Sciatic nerve (tissue), 2 donors: ENCODE results near the gene AAK1. TPM values are rescaled to one million over a fixed set of nuclear protein-coding genes. Genes with fewer than 3 reads are reported as not detected.
A peak's percentile ranks its signal among the peaks of the same experiment; 100 is the strongest.
"Not testable (repeated sequence)": the region's sequence is repeated elsewhere in the genome, so short reads cannot be mapped to it uniquely, and the experiment has no call there.

ENCODE experiments used
- ATAC-seq: fragments of 200-7000 bp; cut with Tn5 transposase; one replicate; pipeline ENCODE4 v1.9.1; 2020; ENCODE audit warnings: mild to moderate bottlenecking, moderate library complexity
- DNase-seq: peaks from one replicate; pipeline ENCODE4 v3.0.0-alpha.2; 2020; ENCODE audit warnings: low spot score
- intact Hi-C: fragments of 100-400 bp; cut with DNase I; formaldehyde crosslinking; loops from one replicate; pipeline ENCODE4 v1.14.2; 2022
- total RNA-seq: library from RNA; stranded (reverse); fragmentation: NEBNext Ultra II Directional; extraction: Animal tissue kit (Norgen Biotek cat#: 25700); gene quantifications from one replicate; pipeline ENCODE4 v1.2.1, GENCODE V29; 2021
- donor health status: DM: no; HTN: no; CAD: no.
- donor health status: DM: no; HTN: no; CAD: no.

The AAK1 gene
- total RNA-seq, 1 donor from 2014 or later = 82.4 TPM

GRCh38 chr2:69663860-69664259, 20.3 kb upstream of the AAK1 start:
- ATAC-seq (no peak), DNase-seq (no peak)
- intact Hi-C loops = no loop called here

GRCh38 chr2:69662547-69662946, 19.0 kb upstream of the AAK1 start:
- ATAC-seq, intact Hi-C loops, DNase-seq: not testable (repeated sequence)

DNA sequence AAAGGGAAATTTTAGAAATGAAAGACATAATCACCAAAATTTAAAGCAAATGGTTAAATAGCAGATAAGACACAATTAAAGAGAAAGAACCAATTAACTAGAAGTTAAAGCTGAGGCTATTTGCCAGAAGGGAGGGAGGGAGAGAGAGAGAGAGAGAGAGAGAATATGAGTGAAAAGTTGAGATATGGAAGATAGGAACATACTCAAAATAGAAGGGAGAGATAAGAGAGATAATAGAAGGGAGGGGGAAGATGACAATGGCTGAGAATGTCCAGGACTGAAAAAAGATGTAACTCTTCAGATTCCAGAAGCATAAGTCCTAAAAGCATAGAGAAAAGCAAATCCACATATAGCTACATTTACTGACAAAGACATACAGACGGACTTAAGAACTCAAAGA, 17.1 kb upstream of the AAK1 start:
- ATAC-seq (no peak), DNase-seq (no peak)
- intact Hi-C loops = no loop called here

DNA sequence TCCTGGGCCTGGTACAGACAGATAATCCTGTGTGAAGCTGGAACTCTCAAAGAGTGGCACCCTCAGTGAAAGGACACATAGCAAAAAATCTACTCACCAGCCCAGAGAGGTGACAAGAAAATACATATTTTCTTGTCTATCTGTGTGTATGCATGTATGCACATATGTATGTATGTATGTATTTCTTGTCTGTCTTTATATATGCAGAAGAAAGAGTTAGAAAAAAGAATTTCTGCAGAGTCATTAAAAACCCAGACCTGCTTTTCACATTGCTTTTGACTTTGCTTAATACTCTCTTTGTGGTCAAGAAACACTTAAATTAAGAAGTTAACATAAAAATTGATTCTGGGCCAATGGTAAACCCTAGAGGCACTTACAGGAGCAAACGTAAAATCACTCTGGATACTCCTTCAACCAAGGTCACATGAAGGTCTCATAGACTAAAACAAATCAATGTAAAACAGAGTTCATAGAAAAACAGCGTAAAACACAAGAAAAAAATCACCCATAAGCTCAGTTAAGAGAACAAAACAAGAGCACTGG, 16.5 kb upstream of the AAK1 start:
- ATAC-seq (no peak), DNase-seq (no peak)
- intact Hi-C loops = no loop called here

GRCh38 chr2:69659349-69659748, 15.8 kb upstream of the AAK1 start:
- intact Hi-C loops = no loop called here
- DNase-seq (no peak), ATAC-seq (no peak)

DNA sequence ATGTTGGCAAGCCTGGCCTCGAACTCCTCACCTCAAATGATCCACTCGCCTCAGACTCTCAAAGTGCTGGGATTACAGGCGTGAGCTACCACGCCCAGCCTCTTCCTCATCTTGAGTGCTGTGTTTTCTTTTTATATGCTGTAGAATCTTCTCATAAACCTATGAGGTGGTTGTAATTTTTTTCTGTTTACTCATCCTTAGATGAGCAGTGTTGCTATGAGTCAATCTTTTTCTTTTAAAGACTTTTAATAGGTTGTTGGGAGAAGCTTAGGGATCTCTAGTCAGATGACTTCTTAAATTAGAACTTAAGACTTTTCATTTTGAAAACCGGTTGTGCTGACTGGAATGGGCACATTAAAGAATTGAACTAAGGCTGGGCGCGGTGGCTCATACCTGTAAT, 8.7 kb upstream of the AAK1 start:
- intact Hi-C loops = no loop called here
- no peak for ATAC-seq
- no peak for DNase-seq

DNA sequence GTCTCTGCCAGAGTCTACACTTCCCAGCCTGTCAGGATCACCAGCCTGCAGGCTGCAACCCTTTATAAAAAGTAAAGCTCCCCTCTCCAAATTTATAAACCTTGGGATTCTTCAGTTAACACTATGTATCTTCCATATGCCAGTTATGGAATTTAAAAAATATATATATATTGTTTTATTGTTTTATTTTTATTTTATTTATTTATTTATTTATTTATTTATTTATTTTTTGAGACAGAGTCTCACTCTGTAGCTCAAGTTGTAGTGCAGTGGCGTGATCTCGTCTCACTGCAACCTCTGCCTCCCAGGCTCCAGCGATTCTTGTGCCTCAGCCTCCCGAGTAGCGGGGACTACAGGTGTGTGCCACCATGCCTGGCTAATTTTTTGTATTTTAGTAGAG, 3.7 kb upstream of the AAK1 start:
- intact Hi-C loops, ATAC-seq, DNase-seq: not testable (repeated sequence)

DNA sequence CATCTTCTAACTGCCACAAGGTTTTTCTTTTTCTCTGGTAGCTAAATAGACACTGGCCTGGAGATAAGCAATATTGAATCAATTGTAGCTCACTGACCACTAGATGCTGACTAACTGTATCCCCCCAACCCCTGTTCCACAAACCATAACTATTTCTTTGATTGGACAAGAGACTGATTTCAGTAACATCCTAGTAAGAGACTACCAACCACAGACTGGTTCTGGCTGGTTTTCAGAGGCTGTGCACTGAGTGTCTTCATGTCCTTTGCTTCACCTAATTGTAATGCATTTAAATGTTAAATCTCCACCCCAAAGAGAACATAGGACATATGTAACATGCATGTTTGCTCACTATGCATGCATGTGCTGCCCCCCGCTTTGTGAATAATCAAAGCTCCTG, 3.2 kb upstream of the AAK1 start:
- ATAC-seq (no peak), DNase-seq (no peak)
- intact Hi-C loops = no loop called here

DNA sequence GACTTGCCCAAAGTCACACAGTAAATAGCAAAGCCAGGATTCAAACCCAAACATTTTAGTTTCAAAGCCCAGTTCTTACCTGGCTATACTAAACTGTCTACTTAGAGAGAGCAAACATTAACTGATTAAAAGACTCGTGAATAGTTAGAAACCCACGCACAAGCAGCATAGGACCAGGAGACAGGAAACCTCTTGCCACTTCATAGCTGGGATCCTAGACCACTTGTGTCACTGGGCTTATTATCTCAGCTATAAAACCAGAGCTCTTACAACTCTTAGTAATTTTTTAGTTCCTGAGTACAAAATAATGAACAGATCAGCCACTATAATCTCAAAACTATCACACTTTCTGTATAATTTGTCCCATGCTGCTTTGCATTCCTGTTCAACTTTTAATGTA, 2.4 kb upstream of the AAK1 start:
- no peak for ATAC-seq
- DNase-seq = no peak
- intact Hi-C loops = no loop called here

DNA sequence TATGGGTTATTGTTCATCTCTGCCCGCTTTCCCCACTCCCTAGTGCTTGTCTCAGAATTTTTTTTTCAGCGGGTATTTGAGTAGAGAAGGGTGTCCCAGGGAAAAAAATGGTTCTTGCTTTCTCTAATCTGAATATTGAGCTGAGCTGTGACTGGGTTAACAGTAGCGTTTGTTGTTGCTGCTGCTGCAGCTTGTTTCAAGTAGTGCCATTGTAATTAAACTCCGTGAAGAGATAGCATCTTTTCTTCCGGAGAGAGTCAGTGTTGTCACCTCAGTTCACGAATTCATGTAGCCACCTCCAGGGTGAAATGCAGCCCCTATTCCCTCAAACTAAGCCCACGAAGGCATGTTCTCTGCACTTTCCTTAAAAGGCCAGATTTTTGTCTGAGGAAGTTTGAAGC, 1.5 kb upstream of the AAK1 start:
- no peak for DNase-seq
- no peak for ATAC-seq
- intact Hi-C loops = no loop called here

GRCh38 chr2:69644506-69644979, 1.0 kb upstream of the AAK1 start:
- intact Hi-C loops = no loop called here

DNA sequence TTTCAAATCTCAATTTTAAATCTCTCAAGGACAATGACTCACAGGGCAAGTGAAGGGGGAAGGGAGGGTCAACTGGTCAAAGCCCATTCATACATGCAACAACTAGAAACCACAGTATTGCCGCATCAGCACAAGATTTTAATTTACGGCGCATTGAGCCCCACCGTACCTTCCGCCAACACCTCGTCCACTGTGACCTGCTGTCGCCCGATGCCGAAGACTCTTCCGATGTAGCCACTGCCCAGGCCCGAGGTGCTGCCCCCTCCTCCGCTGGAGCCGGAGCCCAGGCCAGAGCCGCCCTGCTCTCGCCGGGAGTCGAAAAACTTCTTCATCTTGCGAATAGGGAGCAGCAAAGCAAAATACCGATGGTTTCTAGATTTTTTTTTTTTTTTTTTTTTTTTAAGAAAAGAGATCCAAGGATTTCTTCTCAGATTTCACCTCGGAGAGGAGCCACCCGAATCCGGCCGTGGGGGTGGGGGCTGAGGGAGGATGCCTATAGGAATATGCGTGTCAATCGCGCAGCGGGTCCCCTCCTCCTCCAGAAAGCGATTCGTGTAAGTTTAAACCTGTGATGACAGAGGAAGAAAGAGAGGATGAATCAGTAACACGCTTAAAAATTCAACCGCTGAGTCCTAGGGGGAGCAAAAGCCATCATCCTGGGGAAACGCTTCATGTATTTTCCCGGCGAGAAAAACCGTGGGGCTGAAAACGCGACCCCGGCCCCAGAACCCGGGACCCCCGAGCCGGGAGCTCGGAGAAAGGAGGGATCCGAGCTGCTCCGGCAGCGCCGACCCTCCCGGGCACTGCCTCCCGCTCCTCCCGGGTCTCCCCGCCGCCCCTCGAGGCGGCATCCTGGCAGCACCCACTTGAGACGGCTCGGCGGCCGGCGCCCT, 584 bp downstream of the AAK1 start:
- ATAC-seq (peak; percentile 29), DNase-seq (peak; percentile 79)
- intact Hi-C loops = no loop called here

More at GRCh38 chr2:69644506-69644979, 1.0 kb upstream of the AAK1 start:
- DNase-seq (no peak), ATAC-seq (peak; percentile 5)

DNA sequence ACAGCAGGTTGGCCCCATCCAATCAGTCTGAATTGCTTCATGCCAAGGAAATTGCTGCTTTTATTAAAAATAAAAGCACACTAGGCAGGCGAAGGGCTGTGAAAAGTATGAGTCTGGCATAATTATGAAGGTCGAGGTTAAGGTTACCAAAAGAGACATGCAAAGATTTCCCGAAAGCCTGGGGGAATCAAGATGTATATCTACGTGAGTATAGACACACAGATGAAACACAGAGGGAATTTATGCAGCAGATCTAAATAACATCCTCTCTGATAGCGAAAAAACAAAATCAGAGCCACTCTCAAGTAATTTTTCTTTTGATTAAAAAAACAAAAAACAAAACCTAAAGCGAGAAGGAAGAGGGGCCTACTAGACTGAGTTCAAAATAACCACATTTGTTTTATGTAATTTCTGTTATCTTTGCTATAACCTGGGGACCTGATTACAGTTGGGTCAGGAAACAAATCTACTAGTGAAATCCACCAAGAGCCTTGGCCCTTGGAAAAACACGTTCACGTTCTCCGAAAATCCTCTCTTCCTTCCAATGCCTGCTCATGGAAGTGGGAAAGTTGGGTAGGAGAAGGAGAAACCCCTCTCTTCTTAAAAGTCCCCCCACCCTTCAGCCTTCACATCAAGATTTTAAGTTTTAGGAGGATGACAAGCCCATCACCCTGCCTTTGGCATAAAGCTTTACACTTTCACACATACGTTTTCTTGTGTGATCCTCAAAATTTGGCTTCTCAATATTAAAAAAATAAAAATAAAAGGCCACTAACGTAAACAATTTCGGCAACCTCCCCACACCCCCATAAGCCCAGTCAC, 1.4 kb downstream of the AAK1 start:
- no peak for ATAC-seq
- no peak for DNase-seq

DNA sequence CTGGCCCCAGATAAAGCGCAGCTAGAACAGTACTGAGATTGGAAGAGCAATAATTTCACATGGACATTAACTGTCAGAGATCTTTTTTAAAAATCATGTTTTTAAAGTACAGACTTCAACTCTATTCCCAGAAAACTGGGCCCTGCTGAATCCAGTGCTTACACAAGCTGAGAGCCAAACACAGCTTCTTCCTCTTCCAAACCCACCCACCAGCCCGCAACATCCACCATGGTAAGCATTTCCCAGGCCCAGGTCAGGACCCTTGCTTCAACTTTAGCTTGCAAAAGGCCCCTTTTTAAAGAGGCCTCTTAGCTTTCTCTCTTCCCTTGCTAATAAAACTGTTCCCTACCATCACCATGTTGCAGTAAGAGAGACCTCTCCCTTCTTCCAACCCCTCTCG, 2.1 kb downstream of the AAK1 start:
- ATAC-seq (no peak), DNase-seq (no peak)
- intact Hi-C loops = no loop called here

More for the DNA sequence above, 1.4 kb downstream of the AAK1 start:
- intact Hi-C loops = no loop called here

DNA sequence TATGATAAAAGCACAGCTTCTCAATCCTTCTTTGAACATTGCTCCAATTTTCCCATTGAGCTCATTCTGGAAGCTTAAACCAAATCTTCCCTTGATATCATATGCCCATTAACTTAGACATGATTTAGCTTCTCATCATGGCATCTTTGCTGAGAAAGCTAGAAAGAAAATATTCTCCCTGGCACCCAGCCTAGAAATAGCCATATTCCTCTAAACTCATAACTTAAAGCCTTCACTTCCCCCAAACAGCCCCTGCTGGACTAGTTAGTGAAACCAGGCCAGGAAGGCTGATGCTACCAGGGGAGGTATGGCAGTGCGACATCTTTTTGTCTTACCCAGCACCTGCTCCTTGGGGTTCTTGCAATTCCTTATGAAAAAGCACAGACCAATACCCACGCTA, 4.3 kb downstream of the AAK1 start:
- ATAC-seq (no peak), DNase-seq (no peak)
- intact Hi-C loops = no loop called here

DNA sequence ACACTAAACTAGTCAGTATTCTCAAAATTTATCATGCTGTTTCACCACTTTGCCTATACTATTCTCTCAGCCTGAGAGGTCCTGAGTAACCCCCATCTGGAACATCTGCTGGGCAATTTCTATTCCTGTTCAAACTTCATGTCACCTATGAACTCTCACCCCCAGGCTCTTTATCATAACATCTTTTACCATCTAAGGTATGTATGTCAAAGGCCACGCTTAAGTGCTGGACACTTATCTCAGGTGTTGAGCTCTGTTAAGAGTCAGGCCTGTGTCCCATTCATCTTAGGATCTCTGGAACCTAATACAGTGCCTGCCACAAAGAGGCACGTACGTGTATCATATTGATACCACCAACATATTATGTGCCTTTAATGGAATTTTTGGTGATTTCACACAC, 4.9 kb downstream of the AAK1 start:
- no peak for ATAC-seq
- intact Hi-C loops = no loop called here

DNA sequence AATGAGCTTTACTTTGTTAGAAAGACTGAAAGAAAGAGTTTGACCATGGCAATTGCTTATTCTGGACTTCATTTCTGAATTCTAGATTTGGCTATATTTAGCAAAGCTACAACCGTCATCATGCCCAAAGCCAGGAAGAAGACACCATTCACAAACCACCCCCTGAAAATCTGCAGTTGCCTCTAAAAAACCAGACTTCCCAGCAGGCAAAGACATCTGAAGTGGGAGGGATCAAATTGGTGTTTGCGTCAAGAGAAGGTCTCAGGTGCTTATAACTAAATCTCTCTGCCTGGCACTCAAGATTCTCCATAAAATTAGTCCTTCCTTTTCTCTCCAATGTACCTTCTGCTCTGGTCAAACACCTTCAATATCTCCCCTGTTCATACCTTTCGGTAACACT, 5.6 kb downstream of the AAK1 start:
- intact Hi-C loops = no loop called here
- DNase-seq = no peak
- no peak for ATAC-seq

More for the DNA sequence above, 4.9 kb downstream of the AAK1 start:
- no peak for DNase-seq

DNA sequence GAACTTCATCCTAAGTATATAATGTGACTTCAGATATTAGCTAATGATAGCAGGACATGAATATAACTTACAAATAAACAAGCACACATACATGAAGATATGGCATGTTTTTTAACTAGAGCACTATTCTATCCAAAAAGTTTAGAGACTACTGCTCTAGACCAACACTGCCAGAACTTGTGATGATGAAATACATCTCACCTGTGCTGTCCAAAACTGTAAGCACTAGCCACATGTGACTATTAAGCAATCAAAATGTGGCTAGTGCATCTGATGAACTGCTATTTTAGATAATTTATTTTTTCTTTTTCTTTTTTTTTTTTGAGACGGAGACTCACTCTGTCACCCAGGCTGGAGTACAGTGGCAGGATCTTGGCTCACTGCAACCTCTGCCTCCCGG, 7.1 kb downstream of the AAK1 start:
- intact Hi-C loops = no loop called here

DNA sequence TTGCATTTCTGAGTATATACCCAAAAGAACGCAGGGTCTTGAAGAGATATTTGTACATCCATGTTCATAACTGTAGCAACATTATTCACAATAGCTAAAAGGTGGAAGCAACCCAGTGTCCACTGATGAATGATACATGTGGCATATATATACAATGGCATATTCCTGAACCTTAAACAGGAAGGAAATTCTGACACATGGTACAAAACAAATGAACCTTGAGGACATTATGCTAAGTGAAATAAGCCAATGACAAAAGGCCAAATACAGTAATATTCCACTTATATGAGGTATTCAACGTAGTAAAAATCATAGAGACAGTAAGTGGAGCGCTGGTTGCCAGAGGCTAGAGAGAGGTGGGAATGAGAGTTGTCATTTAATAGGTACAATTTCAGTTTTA, 8.1 kb downstream of the AAK1 start:
- intact Hi-C loops = no loop called here
- no peak for ATAC-seq
- DNase-seq = no peak

More for the DNA sequence above, 7.1 kb downstream of the AAK1 start:
- DNase-seq (no peak), ATAC-seq (no peak)
